H1 (cell line): Measurements from ENCODE around the gene SERPINE2. TPM values are rescaled to one million over a fixed set of nuclear protein-coding genes. Genes with fewer than 3 reads are reported as not detected.

Experiments used
- CTCF ChIA-PET: fragments of 300-600 bp; sonication (Branson Sonifier 250); formaldehyde crosslinking; loops from one replicate; lab custom pipeline; 2021; ENCODE audit not compliant: partially characterized antibody; lab: Charles Lee
- POLR2A ChIA-PET: fragments of 300-600 bp; sonication (Branson Sonifier 250); formaldehyde crosslinking; loops from one replicate; lab custom pipeline; 2021; ENCODE audit warnings: inconsistent platforms; ENCODE audit not compliant: partially characterized antibody; lab: Charles Lee
- DNase-seq, 2 experiments: peaks; one replicate each; pipeline versions ENCODE4 v3.0.0 to v3.0.0-alpha.2; 2010 to 2022; ENCODE audit warnings: low spot score in 2 of 2, low read depth in 1 of 2, mixed read lengths in 1 of 2
- FAIRE-seq: peaks from 2 replicates; lab custom pipeline; 2011; peaks lifted over from hg19 to GRCh38; lab: Jason Lieb, UNC
- H2AFZ ChIP-seq: 2 replicates; pipeline ENCODE4 v1.8.1; 2012; ENCODE audit warnings: low read length, inconsistent platforms
- H2AK5ac ChIP-seq: 2 replicates; pipeline ENCODE4 v1.6.1; 2013; ENCODE audit warnings: low read depth, low read length
- H2BK120ac ChIP-seq: replicated peaks from 2 replicates; pipeline ENCODE3; 2013; ENCODE audit warnings: low read depth, low read length, inconsistent platforms
- H2BK12ac ChIP-seq: 2 replicates; pipeline ENCODE4 v1.6.1; 2013; ENCODE audit warnings: low read depth, low read length
- H2BK15ac ChIP-seq: 2 replicates; pipeline ENCODE4 v1.6.1; 2013; ENCODE audit warnings: low read length
- H2BK20ac ChIP-seq: 2 replicates; pipeline ENCODE4 v1.6.1; 2013; ENCODE audit warnings: low read length
- H2BK5ac ChIP-seq: 2 replicates; pipeline ENCODE4 v1.6.1; 2013; ENCODE audit warnings: low read depth, low read length
- H3K14ac ChIP-seq: 2 replicates; pipeline ENCODE4 v1.6.1; 2013; ENCODE audit warnings: inconsistent platforms; ENCODE audit not compliant: insufficient read length
- H3K18ac ChIP-seq: 2 replicates; pipeline ENCODE4 v1.6.1; 2013; ENCODE audit warnings: low read length; ENCODE audit errors: extremely low read depth
- H3K23ac ChIP-seq: 2 replicates; pipeline ENCODE4 v1.6.1; 2013; ENCODE audit warnings: inconsistent platforms; ENCODE audit not compliant: insufficient read length
- H3K23me2 ChIP-seq: 2 replicates; pipeline ENCODE4 v1.6.1; 2013; ENCODE audit warnings: low read depth, low read length
- H3K27ac ChIP-seq: 2 replicates; pipeline ENCODE4 v1.6.1; 2011; ENCODE audit warnings: low read depth, low read length, inconsistent platforms
- H3K27me3 ChIP-seq, 4 experiments: replicated peaks in 1 of 4; 1 replicate in 1 of 4; 2 replicates in 3 of 4; pipeline versions ENCODE4 v1.6.1 to v1.8.1; 2011 to 2013; ENCODE audit warnings: low read length in 3 of 4, mild to moderate bottlenecking in 3 of 4, inconsistent platforms in 2 of 4, mixed read lengths in 2 of 4, moderate library complexity in 1 of 4; ENCODE audit not compliant: control insufficient read depth in 3 of 4, insufficient read depth in 3 of 4; ENCODE audit errors: extremely low read depth in 1 of 4
- H3K36me3 ChIP-seq, 4 experiments: 2 replicates each; pipeline versions ENCODE4 v1.6.1 to v1.8.1; 2011 to 2013; ENCODE audit warnings: mild to moderate bottlenecking in 4 of 4, low read length in 3 of 4, moderate library complexity in 2 of 4, control low read depth in 1 of 4, inconsistent platforms in 1 of 4; ENCODE audit not compliant: insufficient read depth in 4 of 4, control insufficient read depth in 2 of 4
- H3K4ac ChIP-seq: replicated peaks from 2 replicates; pipeline ENCODE3; 2013; ENCODE audit warnings: low read length, low read depth, mixed read lengths, inconsistent platforms; ENCODE audit not compliant: insufficient read length
- H3K4me1 ChIP-seq, 4 experiments: replicated peaks in 1 of 4; 1 replicate in 1 of 4; 2 replicates in 3 of 4; pipeline versions ENCODE4 v1.6.1 to v1.8.1; 2011 to 2013; ENCODE audit warnings: low read length in 3 of 4, inconsistent platforms in 2 of 4, mixed read lengths in 1 of 4; ENCODE audit not compliant: insufficient read depth in 4 of 4, control insufficient read depth in 3 of 4
- H3K4me2 ChIP-seq, 2 experiments: 2 replicates each; pipeline versions ENCODE4 v1.6.1 to v1.8.1; 2011 to 2013; ENCODE audit warnings: low read depth in 2 of 2, low read length in 2 of 2, control low read depth in 1 of 2, inconsistent platforms in 1 of 2, mild to moderate bottlenecking in 1 of 2; ENCODE audit not compliant: insufficient read depth in 1 of 2
- H3K4me3 ChIP-seq, 4 experiments: fragments of 200-600, 300-600 bp in 1 of 4; sonication (generic), shearing (Covaris generic), sonication (Bioruptor Twin) in 1 of 4; 2 replicates each; pipeline versions ENCODE4 v1.5.1 to v1.8.1; 2011 to 2016; ENCODE audit warnings: low read length in 4 of 4, low read depth in 3 of 4, control low read depth in 2 of 4, inconsistent platforms in 2 of 4, mild to moderate bottlenecking in 2 of 4, mixed read lengths in 1 of 4, moderate library complexity in 1 of 4; ENCODE audit not compliant: insufficient read depth in 2 of 4; ENCODE audit errors: extremely low read depth in 1 of 4
- H3K56ac ChIP-seq: replicated peaks from 2 replicates; pipeline ENCODE3; 2013; ENCODE audit warnings: low read depth, mild to moderate bottlenecking, mixed read lengths, low read length, inconsistent platforms; ENCODE audit not compliant: insufficient read length
- H3K79me1 ChIP-seq: 2 replicates; pipeline ENCODE4 v1.6.1; 2013; ENCODE audit warnings: low read depth, low read length, control low read depth
- H3K79me2 ChIP-seq, 2 experiments: 2 replicates each; pipeline versions ENCODE4 v1.6.1 to v1.8.1; 2012 to 2013; ENCODE audit warnings: low read length in 2 of 2, mild to moderate bottlenecking in 2 of 2, inconsistent platforms in 1 of 2; ENCODE audit not compliant: insufficient read depth in 2 of 2, control insufficient read depth in 1 of 2
- H3K9ac ChIP-seq, 4 experiments: replicated peaks in 1 of 4; 1 replicate in 1 of 4; 2 replicates in 3 of 4; pipeline versions ENCODE4 v1.6.1 to v1.8.1; 2011 to 2013; ENCODE audit warnings: low read depth in 3 of 4, low read length in 3 of 4, control low read depth in 2 of 4, mild to moderate bottlenecking in 2 of 4, moderate library complexity in 2 of 4, inconsistent platforms in 1 of 4; ENCODE audit errors: extremely low read depth in 1 of 4
- H3K9me3 ChIP-seq, 2 experiments: 2 replicates each; pipeline versions ENCODE4 v1.6.1 to v1.8.1; 2012 to 2013; ENCODE audit warnings: mild to moderate bottlenecking in 2 of 2, moderate library complexity in 2 of 2, control low read depth in 1 of 2, inconsistent platforms in 1 of 2, low read depth in 1 of 2, low read length in 1 of 2, mixed read lengths in 1 of 2; ENCODE audit not compliant: insufficient read depth in 2 of 2
- H4K20me1 ChIP-seq, 2 experiments: replicated peaks in 1 of 2; 2 replicates each; pipeline versions ENCODE3 to v1.8.1; 2011 to 2013; ENCODE audit warnings: inconsistent platforms in 2 of 2, low read length in 2 of 2, mild to moderate bottlenecking in 1 of 2; ENCODE audit not compliant: insufficient read depth in 2 of 2, control insufficient read depth in 1 of 2
- H4K5ac ChIP-seq: 2 replicates; pipeline ENCODE4 v1.6.1; 2013; ENCODE audit warnings: low read length, low read depth, mixed read lengths, inconsistent platforms; ENCODE audit not compliant: insufficient read length
- H4K8ac ChIP-seq: 2 replicates; pipeline ENCODE4 v1.8.0; 2013; ENCODE audit warnings: mild to moderate bottlenecking, moderate library complexity, low read length, inconsistent platforms; ENCODE audit not compliant: insufficient read depth; ENCODE audit errors: extremely low read depth
- H4K91ac ChIP-seq: replicated peaks from 2 replicates; pipeline ENCODE3; 2013; ENCODE audit warnings: low read length, mixed read lengths, inconsistent platforms; ENCODE audit not compliant: insufficient read length
- E2F6 ChIP-seq: IDR thresholded peaks from 2 replicates; pipeline ENCODE4 v1.6.1; 2012; ENCODE audit warnings: inconsistent platforms
- EP300 ChIP-seq, 2 experiments: IDR thresholded peaks; 1 replicate in 1 of 2; 2 replicates in 1 of 2; pipeline ENCODE4 v1.6.1; 2011 to 2012; ENCODE audit warnings: low read depth in 2 of 2, low read length in 2 of 2, mild to moderate bottlenecking in 2 of 2, borderline replicate concordance in 1 of 2, inconsistent platforms in 1 of 2, moderate library complexity in 1 of 2
- GABPA ChIP-seq: IDR thresholded peaks from 2 replicates; pipeline ENCODE4 v1.6.1; 2011; ENCODE audit warnings: mild to moderate bottlenecking, low read length, moderate library complexity, borderline replicate concordance; ENCODE audit not compliant: insufficient read depth
- JUN ChIP-seq: IDR thresholded peaks from 2 replicates; pipeline ENCODE4 v1.6.1; 2011; ENCODE audit warnings: low read depth, mild to moderate bottlenecking, improper control_type of control experiment, low read length
- MAX ChIP-seq: IDR thresholded peaks from 2 replicates; pipeline ENCODE4 v1.6.1; 2012; ENCODE audit warnings: inconsistent platforms
- RNF2 ChIP-seq: fragments of 200-900, 300-1000 bp; sonication (generic); IDR thresholded peaks from 2 replicates; pipeline ENCODE4 v1.7.1; 2016; ENCODE audit warnings: borderline replicate concordance, low read depth, mild to moderate bottlenecking, antibody characterized with exemption, low read length; ENCODE audit not compliant: poor library complexity, severe bottlenecking; ENCODE audit errors: missing control alignments
- SP2 ChIP-seq: IDR thresholded peaks from 2 replicates; pipeline ENCODE4 v1.6.1; 2012; ENCODE audit warnings: mild to moderate bottlenecking, low read length, inconsistent platforms
- SUZ12 ChIP-seq: fragments of 200-600 bp; sonication (generic); IDR thresholded peaks from 2 replicates; pipeline ENCODE4 v1.6.1; 2012; ENCODE audit warnings: mild to moderate bottlenecking, inconsistent platforms, low read length, moderate library complexity, mixed read lengths
- TAF1 ChIP-seq: IDR thresholded peaks from 2 replicates; pipeline ENCODE4 v1.6.1; 2011; ENCODE audit warnings: mild to moderate bottlenecking, low read depth, low read length
- TBP ChIP-seq: IDR thresholded peaks from 2 replicates; pipeline ENCODE4 v1.6.1; 2011; ENCODE audit warnings: low read depth, low read length, improper control_type of control experiment
- WGBS, 2 experiments: shearing (Covaris generic) in 1 of 2; methylation state at CpG; one replicate each; pipeline versions ENCODE4 v1.1.6 to v1.1.7; 2013 to 2015; ENCODE audit warnings: low lambda C conversion rate in 2 of 2, mixed read lengths in 2 of 2, inconsistent platforms in 1 of 2, low coverage in 1 of 2, missing lambda C conversion rate in 1 of 2; ENCODE audit not compliant: insufficient replicate concordance in 2 of 2, insufficient coverage in 1 of 2, insufficient read length in 1 of 2; ENCODE audit errors: extremely low coverage in 1 of 2, missing lambda C conversion rate in 1 of 2; 5-methylcytosine and 5-hydroxymethylcytosine counted together
- polyA plus RNA-seq, 7 experiments: library from polyadenylated mRNA; depleted of rRNA in 3 of 7; stranded (reverse) in 5 of 7; unstranded in 2 of 7; fragments of >200 nt in 5 of 7; fragments of 200-250 nt in 2 of 7; gene quantifications; 1 replicate in 5 of 7; 2 replicates in 1 of 7; 4 replicates in 1 of 7; pipeline versions ENCODE4 v1.2.1 to v1.2.3, GENCODE V29; 2011 to 2013; ENCODE audit warnings: missing spikeins in 2 of 7, mixed read lengths in 2 of 7
- total RNA-seq: library from RNA; stranded (reverse); fragmentation: NEBNext Ultra II Directional; extraction: Animal tissue kit (Norgen Biotek cat#: 25700); gene quantifications from 2 replicates; pipeline ENCODE4 v1.2.1, GENCODE V29; 2021
- TF ChIP-seq, protein P1 (sequence below): IDR thresholded peaks from 2 replicates; pipeline ENCODE4 v1.6.1; 2011; ENCODE audit warnings: low read length, improper control_type of control experiment

SERPINE2 gene
- total and polyA plus RNA-seq, 2 of the 8 experiments (the other 6 are each of a cell fraction or from before 2014, with no cell fraction given) = 26.2 to 76.0 TPM

GRCh38 chr2:223996391-223996790 is 42.7 kb downstream of the SERPINE2 start:
- Histone ChIP-seq H3K79me2 (no peaks in the 10 kb centered on the region), H2BK15ac (no peak overlapping the region), H3K4me2 (no peak overlapping the region), H3K27me3 (no peaks in the 10 kb centered on the region), H3K4me1 (no peaks in the 10 kb centered on the region), H2BK120ac (no peak overlapping the region), H3K79me1 (no peaks in the 10 kb centered on the region), H3K27ac (no peak overlapping the region), H3K56ac (no peak overlapping the region), H3K23me2 (no peaks in the 10 kb centered on the region), H3K36me3 (peaks cover 0 to 6% (median 0%) of the 10 kb centered on the region in 4 experiments; a peak in 2 of 8 replicates), H3K9me3 (no peaks in the 10 kb centered on the region), H3K4me3 (no peak overlapping the region), H2BK12ac (no peak overlapping the region; the same call in 1 of the 2 replicates), H2BK5ac (no peak overlapping the region), H4K8ac (no peak overlapping the region), H2BK20ac (no peak overlapping the region), H4K20me1 (peaks cover 0 to 1% of the 10 kb centered on the region in 2 experiments), H2AK5ac (no peak overlapping the region), H3K23ac (no peak overlapping the region), H3K9ac (no peak overlapping the region), H4K5ac (no peak overlapping the region), H3K14ac (no peak overlapping the region), H4K91ac (no peak overlapping the region), H3K4ac (no peak overlapping the region), H2AFZ (no peak overlapping the region), H3K18ac (no peak overlapping the region)
- no peak for FAIRE-seq
- WGBS, 2 experiments = 93% methylated on average over 6 of the region's 6 CpGs; no CpG with 5 or more reads in 1 of the 2 experiments
- DNase-seq = no peak
- POLR2A ChIA-PET = no interaction called here
- CTCF ChIA-PET = interaction anchor here (0.6 to 16.7 kb wide), 6 partner anchors 9 to 287 kb away, joined by 3 to 436 read pairs (median 82); no protein-coding TSS in a partner anchor
- TF ChIP-seq SUZ12 (no peak), TBP (no peak), RNF2 (no peak), SP2 (no peak), MAX (no peak), JUN (no peak), TAF1 (no peak), E2F6 (no peak), GABPA (no peak), EP300 (IDR thresholded peaks at IDR 0.05; ENCODE audit: borderline replicate concordance in 1 of 2, low read depth in 2 of 2, low read length in 2 of 2) (no peak)
- TF ChIP-seq, protein P1, sequence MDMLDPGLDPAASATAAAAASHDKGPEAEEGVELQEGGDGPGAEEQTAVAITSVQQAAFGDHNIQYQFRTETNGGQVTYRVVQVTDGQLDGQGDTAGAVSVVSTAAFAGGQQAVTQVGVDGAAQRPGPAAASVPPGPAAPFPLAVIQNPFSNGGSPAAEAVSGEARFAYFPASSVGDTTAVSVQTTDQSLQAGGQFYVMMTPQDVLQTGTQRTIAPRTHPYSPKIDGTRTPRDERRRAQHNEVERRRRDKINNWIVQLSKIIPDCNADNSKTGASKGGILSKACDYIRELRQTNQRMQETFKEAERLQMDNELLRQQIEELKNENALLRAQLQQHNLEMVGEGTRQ = no peak
